Measurements from ENCODE around the gene OSBP. TPM values are rescaled to one million over a fixed set of nuclear protein-coding genes. Genes with fewer than 3 reads are reported as not detected.

The OSBP gene
- total RNA-seq = 20.7 and 29.5 TPM in 2 replicates

GRCh38 chr11:59615637-59616395, at the start of gene OSBP:
Gene OSBP (minus strand): TSS chr11:59615774. CDS start chr11:59615664, 110 bp downstream.

Other genes starting within 250 kb of the OSBP start
- not detected in 2 replicates for gene OR5A2, start 189.4 kb downstream of the OSBP start, total RNA-seq
- gene OR5A1, start 179.3 kb downstream of the OSBP start, total RNA-seq = not detected in 2 replicates
- not detected in 2 replicates for gene OR4D6, start 158.8 kb downstream of the OSBP start, total RNA-seq
- gene OR4D10, start 142.5 kb downstream of the OSBP start, total RNA-seq = not detected in 2 replicates
- gene OR4D11, start 112.2 kb downstream of the OSBP start, total RNA-seq = not detected in 2 replicates
- gene OR4D9, start 104.2 kb downstream of the OSBP start, total RNA-seq = not detected in 2 replicates
- gene PATL1, start 53.3 kb upstream of the OSBP start, total RNA-seq = 12.0 and 14.9 TPM in 2 replicates
- not detected in 2 replicates for gene OR10V1, start 98.1 kb upstream of the OSBP start, total RNA-seq
- 6.7 and 8.1 TPM in 2 replicates for gene STX3, start 139.6 kb upstream of the OSBP start, total RNA-seq
- gene MRPL16, start 195.0 kb upstream of the OSBP start, total RNA-seq = 57.1 and 71.9 TPM in 2 replicates
- gene CBLIF, start 229.7 kb upstream of the OSBP start, total RNA-seq = not detected in 2 replicates

Measured in epithelial cell of alveolus of lung (primary cell).